KG1 (cell line): ENCODE data around the gene CDC14B.
"Not testable (repeated sequence)": the region's sequence is repeated elsewhere in the genome, so short reads cannot be mapped to it uniquely, and the experiment has no call there.

ENCODE experiments used
- DNase-seq: peaks from one replicate; lab custom pipeline; 2025; lab: John Stamatoyannopoulos, UW

CDC14B gene

GRCh38 chr9:96621618-96622017 is 2.0 kb upstream of the CDC14B start:
- no peak for DNase-seq

- DNase-seq, result no peak
Observed at GRCh38 chr9:96620832-96621269, 1.2 kb upstream of the CDC14B start.

GRCh38 chr9:96620181-96620514 is 505 bp upstream of the CDC14B start:
- DNase-seq, result no peak

GRCh38 chr9:96619124-96619465 is 548 bp downstream of the CDC14B start:
- DNase-seq, result no peak

- DNase-seq, result no peak
Observed at GRCh38 chr9:96618209-96619123, 1.2 kb downstream of the CDC14B start.

- DNase-seq, result no peak
Observed at GRCh38 chr9:96617439-96618185, 2.0 kb downstream of the CDC14B start.

- DNase-seq, result no peak
Observed at GRCh38 chr9:96616817-96617438, 2.7 kb downstream of the CDC14B start.

- DNase-seq, result no peak
Observed at GRCh38 chr9:96615411-96615810, 4.2 kb downstream of the CDC14B start.

GRCh38 chr9:96614664-96615063 is 5.0 kb downstream of the CDC14B start:
- not testable (repeated sequence) for DNase-seq

- DNase-seq, result no peak
Observed at GRCh38 chr9:96612966-96613589, 6.6 kb downstream of the CDC14B start.

GRCh38 chr9:96612105-96612965 is 7.3 kb downstream of the CDC14B start:
- no peak for DNase-seq

GRCh38 chr9:96611302-96611701 is 8.3 kb downstream of the CDC14B start:
- DNase-seq, result no peak

- DNase-seq, result no peak
Observed at GRCh38 chr9:96609732-96610131, 9.9 kb downstream of the CDC14B start.

GRCh38 chr9:96607971-96608370 is 11.7 kb downstream of the CDC14B start:
- no peak for DNase-seq

GRCh38 chr9:96605328-96605727 is 14.3 kb downstream of the CDC14B start:
- no peak for DNase-seq

GRCh38 chr9:96604004-96604319 is 15.7 kb downstream of the CDC14B start:
- no peak for DNase-seq

GRCh38 chr9:96603305-96604003 is 16.2 kb downstream of the CDC14B start:
- DNase-seq, result no peak

- DNase-seq, result no peak
Observed at GRCh38 chr9:96599298-96599697, 20.3 kb downstream of the CDC14B start.

GRCh38 chr9:96596601-96597111 is 23.0 kb downstream of the CDC14B start:
- DNase-seq, result no peak
